ENCODE measurements around the gene ERI3.

Gene ERI3

DNA sequence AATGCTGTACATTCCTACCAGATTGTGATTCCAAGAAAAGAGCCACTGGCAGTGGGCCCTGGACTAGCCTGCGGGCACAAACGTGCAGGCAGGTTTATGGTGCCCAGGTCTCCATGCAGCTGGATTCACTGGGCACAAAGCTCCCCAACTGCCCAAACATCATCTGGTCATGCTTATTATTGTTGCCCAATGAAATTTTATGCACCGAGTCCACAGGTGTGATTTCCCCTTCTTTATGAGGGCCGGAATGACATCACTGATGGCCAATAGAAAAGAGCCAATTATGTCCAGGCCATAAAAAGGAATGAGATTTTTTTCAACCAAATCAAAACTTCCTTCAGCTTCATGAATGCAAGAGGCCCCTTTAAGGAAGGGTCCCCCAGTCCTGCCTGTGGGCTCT is 66.2 kb downstream of the ERI3 start:
- H3K4me2 ChIP-seq (ENCODE audit: low read depth, low read length, poor library complexity, severe bottlenecking), result no peak overlapping the region
- H3K27ac ChIP-seq (ENCODE audit: low read depth, low read length), result no peak overlapping the region
- no peaks in the 10 kb centered on the region for H3K36me3 ChIP-seq (ENCODE audit: low read length)
- TF ChIP-seq, protein P1, sequence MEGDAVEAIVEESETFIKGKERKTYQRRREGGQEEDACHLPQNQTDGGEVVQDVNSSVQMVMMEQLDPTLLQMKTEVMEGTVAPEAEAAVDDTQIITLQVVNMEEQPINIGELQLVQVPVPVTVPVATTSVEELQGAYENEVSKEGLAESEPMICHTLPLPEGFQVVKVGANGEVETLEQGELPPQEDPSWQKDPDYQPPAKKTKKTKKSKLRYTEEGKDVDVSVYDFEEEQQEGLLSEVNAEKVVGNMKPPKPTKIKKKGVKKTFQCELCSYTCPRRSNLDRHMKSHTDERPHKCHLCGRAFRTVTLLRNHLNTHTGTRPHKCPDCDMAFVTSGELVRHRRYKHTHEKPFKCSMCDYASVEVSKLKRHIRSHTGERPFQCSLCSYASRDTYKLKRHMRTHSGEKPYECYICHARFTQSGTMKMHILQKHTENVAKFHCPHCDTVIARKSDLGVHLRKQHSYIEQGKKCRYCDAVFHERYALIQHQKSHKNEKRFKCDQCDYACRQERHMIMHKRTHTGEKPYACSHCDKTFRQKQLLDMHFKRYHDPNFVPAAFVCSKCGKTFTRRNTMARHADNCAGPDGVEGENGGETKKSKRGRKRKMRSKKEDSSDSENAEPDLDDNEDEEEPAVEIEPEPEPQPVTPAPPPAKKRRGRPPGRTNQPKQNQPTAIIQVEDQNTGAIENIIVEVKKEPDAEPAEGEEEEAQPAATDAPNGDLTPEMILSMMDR (IDR thresholded peaks at IDR 0.05; ENCODE audit: insufficient read depth, low read length, poor library complexity, severe bottlenecking), result no peak
- no peak for TF ChIP-seq EZH2phosphoT487 (conservative IDR thresholded peaks at IDR 0.05; ENCODE audit: low read length)
- no peaks in the 10 kb centered on the region for H3K27me3 ChIP-seq (ENCODE audit: low read length)
- H4K20me1 ChIP-seq (ENCODE audit: low read depth, low read length), result no peaks in the 10 kb centered on the region
- no peaks in the 10 kb centered on the region for H3K79me2 ChIP-seq (ENCODE audit: insufficient read depth, low read length)
- no peak overlapping the region for H3K4me3 ChIP-seq (ENCODE audit: insufficient read depth, low read length, poor library complexity, severe bottlenecking)
- H2AFZ ChIP-seq (ENCODE audit: low read depth, low read length, severe bottlenecking), result no peak overlapping the region
- H3K9me2 ChIP-seq (replicated peaks; ENCODE audit: insufficient read depth, low read length), result no peaks in the 10 kb centered on the region
- H3K9me3 ChIP-seq (ENCODE audit: insufficient read depth, low read length), result no peaks in the 10 kb centered on the region
- H3K9ac ChIP-seq (ENCODE audit: low read length), result no peak overlapping the region
- H3F3A ChIP-seq (ENCODE audit: insufficient read depth), result no peaks in the 10 kb centered on the region

- Histone ChIP-seq H2AFZ (ENCODE audit: low read depth, low read length, severe bottlenecking) (no peak overlapping the region), H3K9me2 (replicated peaks; ENCODE audit: insufficient read depth, low read length) (no peaks in the 10 kb centered on the region), H3K27ac (ENCODE audit: low read depth, low read length) (no peak overlapping the region), H3K9ac (ENCODE audit: low read length) (no peak overlapping the region), H3K4me2 (ENCODE audit: low read depth, low read length, poor library complexity, severe bottlenecking) (no peak overlapping the region), H3K36me3 (ENCODE audit: low read length) (no peaks in the 10 kb centered on the region), H3K4me3 (ENCODE audit: insufficient read depth, low read length, poor library complexity, severe bottlenecking) (no peak overlapping the region), H3K79me2 (ENCODE audit: insufficient read depth, low read length) (no peaks in the 10 kb centered on the region), H3K27me3 (ENCODE audit: low read length) (no peaks in the 10 kb centered on the region), H4K20me1 (ENCODE audit: low read depth, low read length) (no peaks in the 10 kb centered on the region), H3F3A (ENCODE audit: insufficient read depth) (no peaks in the 10 kb centered on the region), H3K9me3 (ENCODE audit: insufficient read depth, low read length) (no peaks in the 10 kb centered on the region)
- TF ChIP-seq, protein P1 (IDR thresholded peaks at IDR 0.05; ENCODE audit: insufficient read depth, low read length, poor library complexity, severe bottlenecking), result no peak
- TF ChIP-seq EZH2phosphoT487 (conservative IDR thresholded peaks at IDR 0.05; ENCODE audit: low read length), result no peak
Observed at GRCh38 chr1:44284184-44284583, 70.9 kb downstream of the ERI3 start.

- no peaks in the 10 kb centered on the region for H4K20me1 ChIP-seq (ENCODE audit: low read depth, low read length)
- no peaks in the 10 kb centered on the region for H3K9me3 ChIP-seq (ENCODE audit: insufficient read depth, low read length)
- H2AFZ ChIP-seq (ENCODE audit: low read depth, low read length, severe bottlenecking), result no peak overlapping the region
- no peak overlapping the region for H3K9ac ChIP-seq (ENCODE audit: low read length)
- H3K4me2 ChIP-seq (ENCODE audit: low read depth, low read length, poor library complexity, severe bottlenecking), result no peak overlapping the region
- TF ChIP-seq EZH2phosphoT487 (conservative IDR thresholded peaks at IDR 0.05; ENCODE audit: low read length), result no peak
- TF ChIP-seq, protein P1 (IDR thresholded peaks at IDR 0.05; ENCODE audit: insufficient read depth, low read length, poor library complexity, severe bottlenecking), result no peak
- no peaks in the 10 kb centered on the region for H3F3A ChIP-seq (ENCODE audit: insufficient read depth)
- no peaks in the 10 kb centered on the region for H3K36me3 ChIP-seq (ENCODE audit: low read length)
- no peaks in the 10 kb centered on the region for H3K27me3 ChIP-seq (ENCODE audit: low read length)
- H3K27ac ChIP-seq (ENCODE audit: low read depth, low read length), result no peak overlapping the region
- H3K79me2 ChIP-seq (ENCODE audit: insufficient read depth, low read length), result no peaks in the 10 kb centered on the region
- H3K9me2 ChIP-seq (replicated peaks; ENCODE audit: insufficient read depth, low read length), result no peaks in the 10 kb centered on the region
- H3K4me3 ChIP-seq (ENCODE audit: insufficient read depth, low read length, poor library complexity, severe bottlenecking), result no peak overlapping the region
Observed at GRCh38 chr1:44283524-44284173, 71.4 kb downstream of the ERI3 start.

Measured in SU-DHL-6 (cell line).